GM12892 (cell line): ENCODE measurements around the gene PPM1H.

Source experiments
- POLR2A ChIP-seq: IDR thresholded peaks from 2 replicates; pipeline ENCODE4 v1.6.1; 2011; ENCODE audit warnings: low read depth, low read length, control low read depth
- POLR2AphosphoS5 ChIP-seq: IDR thresholded peaks from 2 replicates; pipeline ENCODE4 v1.6.1; 2011; ENCODE audit warnings: low read depth, low read length, control low read depth

- TF ChIP-seq POLR2A (no peak), POLR2AphosphoS5 (no peak)
Observed at GRCh38 chr12:62947364-62947763, 12.4 kb upstream of the PPM1H start.
